ENCODE results near the gene SULT1A2.

DNA sequence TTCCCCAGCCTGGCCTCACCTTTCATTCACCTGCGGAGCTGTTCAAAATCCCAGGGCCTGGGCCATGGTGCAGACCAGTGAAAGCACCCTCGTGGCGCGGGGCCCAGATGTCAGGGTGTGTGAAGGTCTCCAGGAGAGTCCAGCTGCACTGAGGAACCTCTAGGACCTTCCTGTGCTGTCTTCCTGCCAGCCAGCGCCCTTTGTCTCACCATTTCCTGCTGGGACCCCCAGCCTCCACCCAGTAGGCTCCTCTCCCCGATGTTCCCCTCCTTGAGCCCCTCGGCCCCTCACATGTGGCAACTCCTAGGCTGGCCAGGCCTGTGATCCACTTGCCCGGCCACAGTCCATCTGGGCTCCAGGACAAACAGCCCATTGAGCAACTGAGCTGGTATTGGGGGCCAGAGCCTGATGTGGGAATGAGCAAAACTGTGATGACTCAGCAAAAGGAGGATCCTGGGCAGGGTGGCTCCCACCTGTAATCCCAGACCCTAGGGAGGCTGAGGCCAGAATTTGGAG lies 677 bp downstream of the SULT1A2 start:
- no peak for TF ChIP-seq POLR2A (IDR thresholded peaks at IDR 0.05; ENCODE audit: low read length)
- no peak for TF ChIP-seq GATA1 (IDR thresholded peaks at IDR 0.05; ENCODE audit: low read depth, low read length)
